OCI-M2 (cell line): ENCODE results near the gene SMARCAL1.

Source experiments
- DNase-seq: peaks from one replicate; lab custom pipeline; 2025; ENCODE audit not compliant: unreplicated experiment; lab: John Stamatoyannopoulos, UW

Gene SMARCAL1

GRCh38 chr2:216526939-216527338 lies 114.7 kb downstream of the SMARCAL1 start:
- DNase-seq, result no peak

GRCh38 chr2:216527600-216527999 lies 115.3 kb downstream of the SMARCAL1 start:
- DNase-seq, result no peak

GRCh38 chr2:216532562-216532961 lies 120.3 kb downstream of the SMARCAL1 start:
- DNase-seq, result no peak
